CD4-positive, alpha-beta T cell treated with Interleukin-17A for 4 hours (primary cell): ENCODE results near the gene PATL1.

Source experiments
- DNase-seq: peaks from one replicate; pipeline ENCODE4 v3.0.0-alpha.2; 2020; ENCODE audit warnings: mixed read lengths

The PATL1 gene

GRCh38 chr11:59614277-59615119, 54.3 kb downstream of the PATL1 start:
- peak; percentile 3 for DNase-seq

- no peak for DNase-seq
Observed at GRCh38 chr11:59611570-59612565, 57.0 kb downstream of the PATL1 start.

GRCh38 chr11:59610289-59610688, 58.5 kb downstream of the PATL1 start:
- DNase-seq, result no peak

- DNase-seq, result no peak
Observed at GRCh38 chr11:59607703-59608454, 61.0 kb downstream of the PATL1 start.

GRCh38 chr11:59602432-59602831, 66.4 kb downstream of the PATL1 start:
- DNase-seq, result no peak

- DNase-seq, result no peak
Observed at GRCh38 chr11:59601788-59602187, 67.0 kb downstream of the PATL1 start.

- DNase-seq, result no peak
Observed at GRCh38 chr11:59600636-59601035, 68.2 kb downstream of the PATL1 start.

GRCh38 chr11:59600234-59600633, 68.6 kb downstream of the PATL1 start:
- no peak for DNase-seq

GRCh38 chr11:59598961-59599360, 69.9 kb downstream of the PATL1 start:
- DNase-seq, result no peak
